HTERT RPE-1 (cell line): Measurements from ENCODE around the gene ANAPC10.
"Not testable (repeated sequence)": the region's sequence is repeated elsewhere in the genome, so short reads cannot be mapped to it uniquely, and the experiment has no call there.

Experiments used
- in situ Hi-C: fragments of 300-500 bp; cut with MboI; formaldehyde crosslinking; loops from 4 replicates; pipeline ENCODE4 v1.14.3; 2020; ENCODE audit warnings: low sequenced_read_pairs

ANAPC10 gene

GRCh38 chr4:145012841-145013240 is 85.2 kb downstream of the ANAPC10 start:
- in situ Hi-C loops: no loop called here

- in situ Hi-C loops: no loop called here
These were observed 86.4 kb downstream of the ANAPC10 start for GRCh38 chr4:145011636-145012035.

GRCh38 chr4:145010315-145010714 is 87.7 kb downstream of the ANAPC10 start:
- in situ Hi-C loops: not testable (repeated sequence)

GRCh38 chr4:145003675-145004074 is 94.3 kb downstream of the ANAPC10 start:
- in situ Hi-C loops: no loop called here

DNA sequence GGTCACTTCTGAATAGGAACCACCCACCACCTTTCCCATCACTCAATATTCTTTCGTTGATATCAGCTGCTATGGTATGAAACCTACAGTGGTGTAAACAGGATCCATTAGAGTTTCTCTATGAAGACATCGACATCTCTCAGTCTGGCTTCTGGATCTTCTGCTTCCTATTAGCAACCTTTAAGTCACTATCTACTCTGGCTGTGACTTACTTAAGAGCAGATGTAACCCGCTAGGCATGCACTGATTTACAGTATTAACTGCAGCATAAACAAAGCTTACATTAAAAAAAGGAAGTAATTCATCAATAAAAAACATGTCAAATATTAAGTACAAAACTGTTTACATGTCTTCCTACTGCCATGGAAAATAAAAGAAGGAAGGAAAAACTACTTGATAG is 96.4 kb downstream of the ANAPC10 start:
- in situ Hi-C loops: no loop called here

DNA sequence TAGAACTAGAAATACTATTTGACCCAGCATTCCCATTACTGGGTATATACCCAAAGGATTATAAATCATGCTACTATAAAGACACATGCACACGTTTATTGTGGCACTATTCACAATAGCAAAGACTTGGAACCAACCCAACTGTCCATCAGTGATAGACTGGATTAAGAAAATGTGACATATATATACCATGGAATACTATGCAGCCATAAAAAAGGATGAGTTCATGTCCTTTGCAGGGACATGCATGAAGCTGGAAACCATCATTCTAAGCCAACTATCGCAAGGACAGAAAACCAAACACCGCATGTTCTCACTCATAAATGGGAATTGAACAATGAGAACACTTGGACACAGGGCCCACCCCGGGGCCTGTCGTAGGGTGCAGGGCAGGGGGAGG is 97.3 kb downstream of the ANAPC10 start:
- in situ Hi-C loops: not testable (repeated sequence)

- in situ Hi-C loops: no loop called here
These were observed 108.7 kb downstream of the ANAPC10 start for GRCh38 chr4:144989306-144989705.

DNA sequence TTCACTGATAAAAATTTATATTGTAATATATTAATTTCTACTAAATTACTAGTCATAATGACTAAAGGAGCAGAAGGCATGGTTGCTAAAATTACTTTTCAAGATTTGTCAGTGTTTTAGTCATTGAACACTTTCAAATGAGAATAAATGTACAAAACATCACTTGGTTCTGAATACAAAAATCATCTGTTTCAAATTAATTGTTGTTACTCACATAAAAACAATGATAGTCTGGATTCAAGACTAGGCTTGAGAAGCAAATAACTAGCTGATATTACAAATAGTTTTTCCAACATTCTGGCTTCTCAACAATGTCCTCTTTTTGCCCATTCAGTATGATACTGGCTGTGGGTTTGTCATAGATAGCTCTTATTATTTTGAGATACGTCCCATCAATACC is 112.5 kb downstream of the ANAPC10 start:
- in situ Hi-C loops: no loop called here

- in situ Hi-C loops: no loop called here
These were observed 113.0 kb downstream of the ANAPC10 start for GRCh38 chr4:144985014-144985413.

GRCh38 chr4:144984241-144984640 is 113.8 kb downstream of the ANAPC10 start:
- in situ Hi-C loops: no loop called here

DNA sequence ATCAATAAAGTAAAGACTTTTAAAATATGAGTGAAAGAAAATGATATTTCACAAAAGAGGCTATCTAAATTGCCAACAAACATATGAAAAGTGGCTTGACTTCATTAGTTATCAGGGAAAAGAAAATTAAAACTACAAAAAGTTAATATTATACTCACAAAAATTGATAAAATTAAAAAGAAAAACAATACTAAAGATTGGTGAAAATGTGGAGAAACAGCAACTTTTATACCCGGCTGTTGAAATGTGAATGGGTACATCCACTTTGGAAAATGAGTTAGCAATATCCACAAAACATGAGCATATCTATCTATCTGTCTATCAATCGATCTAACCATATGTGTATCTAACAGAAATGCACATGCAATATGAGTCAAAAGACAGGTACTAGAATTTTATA is 122.3 kb downstream of the ANAPC10 start:
- in situ Hi-C loops: no loop called here

- in situ Hi-C loops: no loop called here
These were observed 127.4 kb downstream of the ANAPC10 start for GRCh38 chr4:144970597-144970996.

DNA sequence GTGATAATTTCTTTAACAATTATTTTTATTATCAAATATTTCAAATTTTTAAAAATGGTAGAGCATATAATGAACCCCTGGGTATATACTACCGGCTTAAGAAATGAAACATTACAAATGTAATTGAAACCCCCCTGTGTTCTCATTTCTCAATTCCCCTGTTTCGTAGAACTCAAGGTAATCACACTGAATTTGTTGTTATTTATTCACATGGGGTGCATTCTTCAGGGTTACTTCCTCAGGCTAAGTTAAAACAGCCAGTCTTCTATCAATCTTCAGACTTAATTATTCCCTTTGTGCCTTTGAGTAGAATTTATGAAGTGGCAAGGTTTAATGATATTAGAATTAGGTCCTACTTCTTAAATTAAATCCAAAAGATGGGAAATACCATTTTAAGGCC is 128.2 kb downstream of the ANAPC10 start:
- in situ Hi-C loops: no loop called here

GRCh38 chr4:144968606-144969005 is 129.4 kb downstream of the ANAPC10 start:
- in situ Hi-C loops: no loop called here

DNA sequence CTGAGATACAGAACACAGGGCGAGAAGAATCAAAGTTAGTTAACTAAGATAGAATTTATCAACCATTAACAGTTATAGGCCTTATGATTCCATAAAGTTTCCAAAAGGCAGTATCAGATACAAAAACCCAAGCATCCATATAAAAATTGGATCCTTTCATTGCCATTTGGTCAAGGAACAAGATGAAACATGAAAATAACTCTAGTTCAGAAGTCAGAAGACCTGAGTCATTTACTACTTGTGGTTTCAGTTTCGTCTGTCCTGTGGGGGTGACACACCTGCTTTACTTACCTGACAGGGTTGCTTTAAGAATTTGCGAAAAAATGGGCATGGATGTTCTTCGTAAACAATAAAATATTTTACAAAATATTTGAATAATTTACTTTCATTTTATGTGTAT is 130.8 kb downstream of the ANAPC10 start:
- in situ Hi-C loops: no loop called here

DNA sequence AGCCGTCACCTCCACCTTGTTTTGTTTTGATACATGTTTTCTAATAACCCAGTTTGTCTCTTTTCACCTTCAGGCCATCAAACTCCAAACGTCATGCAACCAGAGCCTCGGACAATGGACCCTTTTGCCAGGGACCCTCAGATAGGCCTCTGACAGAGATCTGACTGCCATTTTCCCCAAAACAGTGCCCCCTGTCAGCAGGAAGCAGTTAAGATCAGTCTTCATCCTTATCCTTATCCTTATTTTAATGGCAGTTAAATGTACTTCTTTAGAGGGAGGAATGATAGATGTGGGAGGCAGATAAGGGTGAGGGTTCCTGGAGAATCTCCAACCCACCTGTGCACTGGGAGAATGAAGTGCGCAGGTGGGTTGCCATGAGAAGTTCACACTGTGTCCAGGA is 135.7 kb downstream of the ANAPC10 start:
- in situ Hi-C loops: no loop called here

DNA sequence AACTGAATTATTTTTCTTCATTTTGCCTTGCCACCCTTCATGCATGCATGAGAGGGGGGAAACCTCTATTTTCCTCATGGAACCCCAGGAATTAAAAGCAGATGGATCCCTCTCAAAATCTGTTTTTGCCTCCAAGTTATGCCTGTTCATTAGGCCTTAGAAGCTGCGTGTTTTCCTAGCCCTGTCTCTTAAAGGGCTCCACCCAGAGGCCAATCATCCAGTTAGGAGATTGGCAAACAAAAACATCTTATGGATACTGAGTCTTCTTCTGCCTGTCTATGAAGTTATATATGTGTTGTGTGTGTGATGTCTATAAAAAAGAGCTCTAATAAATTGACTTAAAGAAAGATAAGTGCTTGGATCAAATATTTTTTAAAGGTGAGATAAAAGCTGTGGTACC is 142.9 kb downstream of the ANAPC10 start:
- in situ Hi-C loops: no loop called here

- in situ Hi-C loops: no loop called here
These were observed 143.8 kb downstream of the ANAPC10 start for GRCh38 chr4:144954230-144954629.

GRCh38 chr4:144948421-144948820 is 149.6 kb downstream of the ANAPC10 start:
- in situ Hi-C loops: no loop called here

DNA sequence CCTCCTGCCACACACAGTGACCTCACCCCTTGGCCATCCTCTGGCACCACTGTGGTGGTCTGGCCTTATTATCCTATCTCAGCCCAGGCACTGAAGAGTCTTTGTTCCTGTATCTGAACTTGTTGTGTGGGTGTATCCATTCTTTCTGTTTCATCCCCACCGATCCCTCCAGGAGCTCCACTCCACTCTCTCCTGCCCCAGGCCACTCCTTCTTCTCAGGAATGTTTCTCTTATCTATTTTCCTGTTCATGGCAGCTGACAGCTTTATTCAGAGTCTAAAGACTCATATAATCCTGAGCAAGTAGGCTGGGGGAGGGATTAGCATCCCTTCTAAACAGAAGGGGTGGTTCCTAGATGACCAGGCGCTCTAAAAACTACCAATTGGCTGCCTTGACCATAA is 150.0 kb downstream of the ANAPC10 start:
- in situ Hi-C loops: no loop called here
